SK-N-MC (cell line): ENCODE results near the gene CYP2J2.
A peak's percentile ranks its signal among the peaks of the same experiment; 100 is the strongest.
"Not testable (repeated sequence)": the region's sequence is repeated elsewhere in the genome, so short reads cannot be mapped to it uniquely, and the experiment has no call there.

Experiments
- DNase-seq: peaks from one replicate; pipeline ENCODE4 v3.0.0-alpha.2; 2011; ENCODE audit warnings: low read depth, low spot score
- H3K27ac ChIP-seq: fragments of 200-600 bp; sonication (generic); 2 replicates; pipeline ENCODE4 v1.5.1; 2016; ENCODE audit warnings: mixed run types
- H3K36me3 ChIP-seq: fragments of 200-600 bp; sonication (generic); 2 replicates; pipeline ENCODE4 v1.6.1; 2017; ENCODE audit warnings: antibody characterized with exemption, low read length, mixed read lengths; ENCODE audit not compliant: insufficient read depth
- H3K4me3 ChIP-seq: fragments of 200-600 bp; sonication (generic); 2 replicates; pipeline ENCODE4 v1.5.1; 2016
- H3K9ac ChIP-seq: fragments of 200-600 bp; sonication (generic); 2 replicates; pipeline ENCODE4 v1.8.0; 2017; ENCODE audit warnings: mixed run types, mixed read lengths; ENCODE audit not compliant: insufficient read length
- H3K9me3 ChIP-seq: fragments of 200-600 bp; sonication (generic); 2 replicates; pipeline ENCODE4 v1.6.1; 2017; ENCODE audit warnings: low read depth, mild to moderate bottlenecking, antibody characterized with exemption, low read length, moderate library complexity, mixed read lengths
- EZH2 ChIP-seq: fragments of 200-600 bp; sonication (generic); IDR thresholded peaks from one replicate; pipeline ENCODE4 v1.6.1; 2017; ENCODE audit warnings: antibody characterized with exemption
- FOXP2 ChIP-seq: optimal IDR thresholded peaks from 2 replicates; pipeline ENCODE3; 2011; ENCODE audit warnings: mild to moderate bottlenecking, moderate library complexity; ENCODE audit not compliant: insufficient read depth; ENCODE audit errors: extremely low read length, control extremely low read depth
- POLR2AphosphoS5 ChIP-seq: IDR thresholded peaks from 2 replicates; pipeline ENCODE4 v1.6.1; 2012; ENCODE audit warnings: mild to moderate bottlenecking, low read depth, low read length, borderline replicate concordance

Gene CYP2J2

DNA sequence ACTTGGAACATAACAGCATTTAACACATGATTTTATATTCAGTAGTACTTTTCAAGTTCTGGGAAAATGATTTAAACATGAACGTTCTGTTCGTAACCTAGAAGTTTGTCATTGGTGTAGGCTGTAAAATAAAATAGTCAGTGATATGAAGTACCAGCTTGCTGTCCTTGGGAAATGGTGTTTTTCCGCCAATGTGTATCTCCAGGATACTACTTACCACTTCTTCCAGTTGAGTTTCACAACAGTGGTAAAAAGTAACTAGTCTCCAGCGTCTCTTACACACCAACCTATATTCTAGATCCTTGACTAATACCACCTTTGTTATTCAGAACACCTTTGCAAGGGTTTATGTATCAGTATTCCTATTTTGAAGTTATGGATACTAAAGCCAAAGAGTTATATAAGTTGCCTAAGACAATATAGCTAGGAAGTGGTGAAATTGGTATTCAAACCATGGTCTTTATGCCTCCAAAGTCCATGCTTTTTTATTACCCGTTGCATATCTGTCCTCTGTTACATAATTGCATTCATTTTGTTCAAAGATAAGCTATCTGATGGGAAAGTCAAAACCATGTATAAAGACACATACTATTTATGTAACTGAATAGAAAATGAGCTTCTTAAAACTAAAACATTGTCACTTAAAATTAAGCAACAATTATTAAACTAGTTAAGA lies 68.8 kb downstream of the CYP2J2 start:
- H3K9me3 ChIP-seq: peaks cover 11% of the 10 kb centered on the region
- no peak overlapping the region; the same call in 1 of the 2 replicates for H3K4me3 ChIP-seq
- peaks cover 91% of the 10 kb centered on the region for H3K36me3 ChIP-seq
- no peak for DNase-seq
- H3K27ac ChIP-seq: peak overlapping the region; percentile 75
- TF ChIP-seq EZH2: no peak
- no peak for TF ChIP-seq POLR2AphosphoS5
- TF ChIP-seq FOXP2: no peak
- H3K9ac ChIP-seq: peak overlapping the region; percentile 43

DNA sequence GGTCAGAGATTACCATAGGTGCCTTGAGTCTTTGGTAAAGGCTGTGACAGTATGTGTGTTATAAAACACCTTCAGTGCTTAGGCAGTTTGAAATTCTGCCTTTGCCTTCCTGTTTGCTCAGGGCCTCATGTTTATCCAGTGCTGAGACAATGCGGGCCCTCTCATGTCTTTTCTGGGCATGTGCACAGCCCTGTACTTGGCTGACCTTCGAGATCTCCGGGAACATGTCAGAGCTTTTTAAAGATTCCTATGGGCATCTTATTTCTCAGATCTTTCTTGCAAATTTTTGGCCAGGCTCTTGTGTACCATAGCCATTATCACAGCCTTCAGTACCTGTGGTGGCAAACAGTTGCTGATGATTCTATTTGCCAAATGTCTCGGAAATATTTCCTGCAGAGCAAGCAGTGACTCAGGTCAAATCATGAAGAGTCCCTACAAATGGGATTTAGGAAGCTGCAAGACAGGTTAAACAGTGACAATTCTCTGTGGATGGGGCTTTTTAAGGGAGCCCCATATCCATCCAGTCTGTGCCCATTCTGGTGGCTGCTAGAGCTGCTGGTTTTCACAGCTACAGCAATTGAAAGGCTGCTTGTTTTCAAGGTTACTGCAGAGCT lies 69.7 kb downstream of the CYP2J2 start:
- H3K9me3 ChIP-seq: peaks cover 11% of the 10 kb centered on the region
- H3K4me3 ChIP-seq: no peak overlapping the region; the same call in 1 of the 2 replicates
- peak overlapping the region; percentile 43 for H3K9ac ChIP-seq
- peak overlapping the region; percentile 75 for H3K27ac ChIP-seq
- DNase-seq: no peak
- peaks cover 85% of the 10 kb centered on the region for H3K36me3 ChIP-seq
- TF ChIP-seq FOXP2 (no peak), EZH2 (no peak), POLR2AphosphoS5 (no peak)

- 0 out of 2 replicates have a peak overlapping the region, but pooled peaks have one; percentile 23 for H3K4me3 ChIP-seq
- not testable (repeated sequence) for H3K9ac ChIP-seq, H3K27ac ChIP-seq, DNase-seq
- peaks cover 79% of the 10 kb centered on the region for H3K36me3 ChIP-seq
- H3K9me3 ChIP-seq: peaks cover 11% of the 10 kb centered on the region
Measured at GRCh38 chr1:59855297-59855696, 71.3 kb downstream of the CYP2J2 start.

DNA sequence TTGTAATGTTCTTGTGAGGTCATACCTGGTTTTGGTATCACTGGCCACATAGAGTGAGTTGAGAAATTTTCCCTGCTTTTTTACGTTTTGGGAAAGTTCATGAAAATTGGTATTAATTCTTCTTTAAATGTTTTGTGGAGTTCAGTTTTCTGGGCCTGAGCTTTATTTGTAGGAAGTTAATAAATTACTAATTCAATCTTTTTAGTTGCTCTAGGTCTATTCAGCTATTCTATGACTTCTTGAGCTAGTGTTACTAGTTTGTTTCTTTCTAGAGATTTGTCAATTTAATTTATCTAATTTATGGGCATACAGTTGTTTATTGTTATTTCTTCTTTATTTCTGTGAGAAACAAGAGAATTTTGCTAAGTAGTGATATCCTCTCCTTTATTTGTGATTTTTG lies 74.5 kb downstream of the CYP2J2 start:
- no peak for DNase-seq
- H3K27ac ChIP-seq: peak overlapping the region; percentile 99
- H3K4me3 ChIP-seq: peak overlapping the region; percentile 78
- H3K36me3 ChIP-seq: peaks cover 67% of the 10 kb centered on the region
- H3K9ac ChIP-seq: peak overlapping the region; percentile 90
- peaks cover 11% of the 10 kb centered on the region for H3K9me3 ChIP-seq
- TF ChIP-seq EZH2 (no peak), POLR2AphosphoS5 (no peak), FOXP2 (no peak)

GRCh38 chr1:59846895-59847282 lies 79.7 kb downstream of the CYP2J2 start:
- no peak for TF ChIP-seq POLR2AphosphoS5
- no peak for TF ChIP-seq FOXP2
- no peak for TF ChIP-seq EZH2

GRCh38 chr1:59846209-59846894 lies 80.2 kb downstream of the CYP2J2 start:
- H3K4me3 ChIP-seq: peak overlapping the region; percentile 78
- H3K9ac ChIP-seq: peak overlapping the region; percentile 90
- H3K9me3 ChIP-seq: peaks cover 10% of the 10 kb centered on the region
- DNase-seq: peak; percentile 86
- H3K36me3 ChIP-seq: peaks cover 51% of the 10 kb centered on the region
- H3K27ac ChIP-seq: peak overlapping the region; percentile 100
- TF ChIP-seq EZH2 (no peak), FOXP2 (peak; percentile 72)

More at GRCh38 chr1:59846895-59847282, 79.7 kb downstream of the CYP2J2 start:
- Histone ChIP-seq H3K9ac (peak overlapping the region; percentile 90), H3K4me3 (peak overlapping the region; percentile 78), H3K9me3 (peaks cover 10% of the 10 kb centered on the region), H3K36me3 (peaks cover 52% of the 10 kb centered on the region), H3K27ac (peak overlapping the region; percentile 99)
- peak; percentile 81 for DNase-seq

DNA sequence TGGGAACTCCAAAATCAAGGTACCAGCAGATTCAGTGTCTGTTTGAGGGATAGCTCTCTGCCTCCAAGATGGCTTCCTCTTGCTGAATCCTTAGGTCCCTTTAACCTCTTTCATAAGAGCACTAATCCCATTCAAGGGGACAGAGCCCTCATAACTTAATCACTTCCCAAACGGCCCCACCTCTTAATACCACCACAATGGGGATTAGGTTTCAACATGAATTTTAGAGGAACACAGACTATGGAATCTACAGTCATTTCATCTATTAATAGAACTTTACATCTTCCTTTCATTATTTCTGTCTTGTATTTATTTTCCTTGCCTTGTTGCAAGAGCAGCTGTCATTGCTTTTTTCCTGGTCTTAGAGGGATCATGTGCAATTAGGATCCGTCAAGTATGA lies 81.5 kb downstream of the CYP2J2 start:
- no peak for DNase-seq
- H3K4me3 ChIP-seq: peak overlapping the region; percentile 54
- H3K9me3 ChIP-seq: peaks cover 10% of the 10 kb centered on the region
- TF ChIP-seq POLR2AphosphoS5: no peak
- TF ChIP-seq FOXP2: no peak
- no peak for TF ChIP-seq EZH2
- peak overlapping the region; percentile 100 for H3K27ac ChIP-seq
- peak overlapping the region; percentile 78 for H3K9ac ChIP-seq
- H3K36me3 ChIP-seq: peaks cover 42% of the 10 kb centered on the region
